HTR-8/SVneo (cell line): ENCODE results near the gene SLC24A4.

Experiments
- DNase-seq: peaks from one replicate; pipeline ENCODE4 v3.0.0; 2011; ENCODE audit warnings: low spot score, mixed read lengths; ENCODE audit not compliant: insufficient read length
- FAIRE-seq: peaks from 2 replicates; lab custom pipeline; 2011; peaks lifted over from hg19 to GRCh38; lab: Jason Lieb, UNC

SLC24A4 gene

GRCh38 chr14:92513966-92514843 is 191.2 kb downstream of the SLC24A4 start:
- FAIRE-seq (peak; percentile 64), DNase-seq (peak; percentile 24)

DNA sequence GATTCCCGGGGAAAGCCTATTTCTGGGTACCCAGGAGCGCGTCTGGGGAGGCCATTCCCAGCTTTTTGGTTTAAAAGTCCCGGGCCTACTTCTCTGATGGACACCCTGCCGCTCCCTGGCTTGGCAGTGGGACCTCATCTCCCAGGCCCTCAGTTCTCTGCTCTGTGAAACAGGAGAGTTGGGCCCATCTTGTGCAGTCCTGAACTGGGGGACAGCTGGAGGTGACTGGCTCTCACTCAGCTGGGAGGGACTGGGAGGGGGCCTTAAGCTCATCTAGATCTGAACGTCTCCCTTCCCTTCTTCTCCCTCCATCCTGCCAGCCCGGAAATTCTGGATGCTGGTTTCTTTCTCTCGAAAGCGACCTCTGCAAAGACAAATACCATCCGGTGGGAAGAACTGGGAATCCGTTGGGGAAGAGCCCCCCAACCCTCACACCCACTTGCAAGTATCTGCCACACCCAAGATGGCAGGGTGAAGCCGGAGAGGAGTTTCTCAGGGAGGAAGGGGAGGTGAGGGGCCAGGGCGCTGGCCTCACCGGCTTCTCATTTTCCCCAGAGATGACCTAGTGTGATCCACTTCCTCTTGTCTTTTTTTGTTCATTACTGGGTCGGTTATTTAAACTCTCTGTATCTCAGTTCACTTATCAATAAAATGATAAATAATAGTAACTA is 192.0 kb downstream of the SLC24A4 start:
- no peak for FAIRE-seq
- no peak for DNase-seq

DNA sequence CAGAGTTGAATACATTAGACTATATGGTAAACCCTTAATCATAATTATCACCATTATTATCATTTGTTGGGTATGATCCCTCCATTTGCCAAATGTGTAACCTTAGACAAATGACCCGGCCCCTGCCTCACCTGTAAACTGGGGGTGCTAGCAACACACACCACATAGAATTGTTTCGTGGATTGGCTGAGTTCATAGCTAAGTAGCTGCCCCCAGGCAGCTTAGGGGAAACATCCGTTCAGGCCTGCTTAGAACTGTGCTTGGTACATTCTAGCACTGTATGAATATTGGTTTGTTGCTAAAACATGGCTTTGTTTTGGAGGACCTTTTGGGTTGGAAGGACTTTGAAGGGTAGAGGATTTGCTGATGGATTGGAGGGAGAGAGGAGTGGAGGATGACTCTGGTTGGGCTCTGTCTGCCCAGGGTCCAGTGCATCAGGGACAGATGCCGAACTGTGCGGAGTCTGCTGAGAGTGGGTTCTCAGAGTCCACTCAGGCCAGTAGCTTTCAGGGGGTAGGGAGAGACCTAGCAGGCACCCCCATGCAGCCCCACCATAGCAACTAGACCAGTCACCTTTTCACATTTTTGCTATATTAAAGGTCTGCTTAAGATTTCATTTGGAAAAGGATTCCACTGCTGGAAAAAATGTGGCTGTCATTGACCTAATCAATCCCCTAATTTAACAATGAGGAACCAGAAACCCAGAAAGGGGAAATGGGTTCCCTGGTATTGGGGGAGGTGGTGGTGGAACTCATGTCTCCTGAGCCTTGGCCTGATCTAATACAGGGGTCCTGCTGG is 192.8 kb downstream of the SLC24A4 start:
- no peak for DNase-seq
- FAIRE-seq = peak; percentile 16

- no peak for DNase-seq
These were observed 193.5 kb downstream of the SLC24A4 start for GRCh38 chr14:92516344-92516965.

GRCh38 chr14:92516966-92517506 is 194.1 kb downstream of the SLC24A4 start:
- FAIRE-seq = no peak
- no peak for DNase-seq

More at GRCh38 chr14:92516344-92516965, 193.5 kb downstream of the SLC24A4 start:
- no peak for FAIRE-seq

- DNase-seq = no peak
- no peak for FAIRE-seq
These were observed 194.8 kb downstream of the SLC24A4 start for GRCh38 chr14:92517761-92518160.

GRCh38 chr14:92519246-92520101 is 196.5 kb downstream of the SLC24A4 start:
- DNase-seq (no peak), FAIRE-seq (peak; percentile 16)

DNA sequence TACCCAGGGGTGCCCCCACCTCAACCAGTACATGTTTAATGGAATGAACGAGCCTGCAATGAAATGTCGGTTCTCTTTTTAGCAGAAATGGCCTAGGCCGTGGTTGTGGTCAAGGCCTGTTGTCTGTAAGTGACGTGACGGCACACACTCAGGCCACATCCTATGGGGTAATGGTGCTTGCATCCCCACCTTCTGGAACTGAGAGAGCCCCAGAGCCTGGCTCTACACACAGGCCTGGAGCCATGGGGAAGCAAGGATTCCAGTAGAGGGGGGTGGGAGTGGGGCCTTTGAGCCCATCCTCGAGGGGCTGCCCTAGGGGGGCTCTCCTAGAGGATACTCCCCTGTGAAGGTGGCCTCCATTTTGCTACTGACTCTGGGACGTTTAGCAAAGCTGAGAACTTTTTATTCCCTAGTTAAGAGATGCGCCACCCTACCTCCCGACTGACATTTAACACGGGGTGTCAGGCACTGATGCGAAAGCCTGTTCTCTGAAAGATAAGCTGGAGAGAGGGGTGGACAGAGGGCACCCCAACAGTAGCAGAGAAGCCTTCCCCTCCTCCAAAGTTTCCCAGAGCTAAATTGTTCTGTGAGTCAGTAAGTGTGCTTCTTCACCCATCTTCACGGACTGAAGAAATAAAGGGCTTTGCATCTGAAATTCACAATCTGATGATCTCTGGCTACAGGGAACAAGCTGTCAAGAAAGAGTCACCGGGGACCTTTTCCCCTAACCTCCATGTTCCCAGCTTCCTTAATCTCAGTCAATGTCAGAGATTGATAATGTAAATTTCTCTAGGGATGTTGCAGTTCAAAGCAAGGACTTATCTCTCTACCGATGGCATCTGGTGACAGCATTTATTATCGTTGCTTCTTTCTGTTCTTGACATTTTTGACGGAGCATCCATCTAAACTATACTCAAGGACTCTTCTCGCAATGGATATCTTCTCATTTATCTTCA is 197.4 kb downstream of the SLC24A4 start:
- FAIRE-seq (no peak), DNase-seq (no peak)

DNA sequence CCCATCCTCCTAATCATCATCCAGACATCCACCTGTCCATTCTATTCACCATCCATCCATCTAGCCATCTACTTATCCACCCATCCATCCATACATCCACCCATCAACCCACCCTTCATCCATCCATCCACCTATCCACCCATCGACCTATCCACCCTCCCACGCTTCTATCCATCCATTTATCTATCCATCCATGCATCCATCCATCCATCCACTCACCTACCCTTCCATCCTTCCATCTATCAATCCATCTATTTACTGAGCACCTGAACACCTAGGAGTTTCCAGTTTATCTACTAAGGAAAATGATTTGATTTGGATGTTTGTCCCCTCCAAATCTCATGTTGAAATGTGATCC is 198.1 kb downstream of the SLC24A4 start:
- DNase-seq (no peak), FAIRE-seq (no peak)

- no peak for DNase-seq
- FAIRE-seq = no peak
These were observed 200.8 kb downstream of the SLC24A4 start for GRCh38 chr14:92523752-92524151.

DNA sequence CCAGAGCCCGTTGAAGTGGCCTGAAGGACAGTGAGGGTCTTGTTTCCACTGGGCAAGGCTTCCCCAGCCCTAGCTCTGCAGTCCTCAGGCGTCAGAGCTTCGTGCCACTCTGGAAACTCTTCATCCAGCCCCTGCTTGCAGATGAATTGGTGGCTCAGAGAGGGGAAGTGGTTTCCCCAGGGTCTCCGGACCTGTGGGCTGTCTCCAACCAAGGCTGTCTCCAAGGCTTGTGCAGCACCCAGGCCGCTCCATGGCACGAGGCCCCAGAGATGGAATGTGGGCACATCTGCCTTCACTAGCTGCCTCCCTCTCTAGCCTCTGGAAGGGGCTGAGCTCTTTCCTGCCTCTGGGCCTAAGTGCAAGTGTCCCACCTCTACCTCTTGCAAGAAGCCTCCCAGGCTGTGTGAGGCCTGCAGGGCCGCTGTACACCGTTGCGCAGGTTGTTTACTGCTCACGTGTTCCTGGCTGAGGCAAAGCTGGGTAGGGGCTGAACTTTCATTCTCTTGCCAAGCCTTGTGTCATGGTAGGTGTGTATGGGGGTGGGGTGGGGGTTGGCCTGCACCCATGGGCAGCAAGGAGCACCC is 201.7 kb downstream of the SLC24A4 start:
- FAIRE-seq (no peak), DNase-seq (no peak)

GRCh38 chr14:92525322-92526095 is 202.5 kb downstream of the SLC24A4 start:
- no peak for DNase-seq
- FAIRE-seq = no peak

DNA sequence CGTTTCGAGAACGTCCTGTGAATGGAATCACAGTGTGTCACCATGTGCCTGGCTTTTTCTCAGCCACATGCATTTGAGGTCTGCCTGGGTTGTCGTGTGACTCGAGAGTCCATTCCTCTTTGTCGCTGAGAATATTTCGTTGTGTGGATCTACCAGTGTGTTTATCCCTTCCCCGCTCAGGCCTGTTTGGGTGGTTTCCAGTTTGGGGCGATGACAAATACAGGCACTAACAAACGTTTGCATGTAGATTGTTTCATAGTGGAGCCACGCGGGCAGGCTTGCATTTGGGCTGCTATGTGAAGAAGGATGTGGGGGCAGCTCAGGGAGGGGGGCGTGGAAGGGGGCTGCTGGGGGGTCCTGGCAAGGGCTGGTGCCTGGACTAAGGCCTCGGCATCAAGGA is 204.8 kb downstream of the SLC24A4 start:
- no peak for FAIRE-seq
- no peak for DNase-seq

DNA sequence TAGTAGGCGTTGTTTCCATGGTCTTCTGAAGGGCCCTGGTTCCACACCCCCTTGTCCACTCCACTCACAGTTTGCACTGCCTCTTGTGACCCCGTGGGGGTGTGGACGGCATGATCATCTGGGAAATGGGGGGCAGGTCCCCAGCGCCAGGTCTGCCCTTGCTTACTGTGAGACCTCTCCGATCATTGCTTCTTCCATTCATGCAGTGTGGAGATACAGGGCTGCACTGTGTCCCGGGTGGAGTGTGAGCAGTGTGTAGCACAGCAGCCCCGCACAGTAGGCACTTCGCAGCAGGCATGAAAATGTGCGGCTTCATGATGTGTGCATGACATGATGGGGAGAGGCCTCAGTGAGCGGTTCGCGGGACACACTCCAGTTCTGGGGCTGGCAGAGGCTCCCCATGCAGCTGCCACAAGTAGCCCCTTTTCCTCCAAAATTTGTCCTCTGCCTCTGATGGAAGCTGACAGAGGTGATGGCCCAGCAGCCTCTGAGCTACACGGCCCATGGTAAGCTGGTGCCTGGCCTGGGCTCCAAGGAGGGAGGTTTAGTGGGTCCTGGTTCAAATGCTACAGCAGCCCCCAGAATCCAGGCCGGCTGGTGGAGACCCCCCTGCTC is 205.6 kb downstream of the SLC24A4 start:
- DNase-seq = no peak

GRCh38 chr14:92529903-92530302 is 206.9 kb downstream of the SLC24A4 start:
- DNase-seq (no peak), FAIRE-seq (no peak)

More for the DNA sequence above, 205.6 kb downstream of the SLC24A4 start:
- no peak for FAIRE-seq

GRCh38 chr14:92531106-92531873 is 208.3 kb downstream of the SLC24A4 start:
- DNase-seq (no peak), FAIRE-seq (no peak)
